Measurements from ENCODE around the gene SDS. TPM values are rescaled to one million over a fixed set of nuclear protein-coding genes. Genes with fewer than 3 reads are reported as not detected.

Gene SDS
- total and polyA plus RNA-seq, 2 of the 13 experiments (the other 11 are each of a cell fraction or from before 2014, with no cell fraction given) = not detected

Other genes with a start within 250 kb of the SDS start
- gene DDX54, start 218.4 kb downstream of the SDS start, total RNA-seq (2016; rRNA removed; fragmentation: Illumina TruSeq; extraction: Trizol) = 45.1 and 59.7 TPM in 2 replicates
- gene DDX54, start 218.4 kb downstream of the SDS start, polyA plus RNA-seq (2011; rRNA removed) = 51.3 and 61.1 TPM in 2 replicates
- 28.1 and 28.9 TPM in 2 replicates for gene RITA1, start 218.2 kb downstream of the SDS start, total RNA-seq (2016; rRNA removed; fragmentation: Illumina TruSeq; extraction: Trizol)
- 12.4 and 14.3 TPM in 2 replicates for gene RITA1, start 218.2 kb downstream of the SDS start, polyA plus RNA-seq (2011; rRNA removed)
- gene TPCN1, start 182.4 kb downstream of the SDS start, total RNA-seq (2016; rRNA removed; fragmentation: Illumina TruSeq; extraction: Trizol) = 3.8 and 8.0 TPM in 2 replicates
- 26.8 and 33.5 TPM in 2 replicates for gene TPCN1, start 182.4 kb downstream of the SDS start, polyA plus RNA-seq (2011; rRNA removed)
- 3.3 and 6.8 TPM in 2 replicates for gene SLC8B1, start 68.8 kb downstream of the SDS start, total RNA-seq (2016; rRNA removed; fragmentation: Illumina TruSeq; extraction: Trizol)
- 8.0 and 10.8 TPM in 2 replicates for gene SLC8B1, start 68.8 kb downstream of the SDS start, polyA plus RNA-seq (2011; rRNA removed)
- 5.5 and 8.5 TPM in 2 replicates for gene PLBD2, start 45.3 kb downstream of the SDS start, total RNA-seq (2016; rRNA removed; fragmentation: Illumina TruSeq; extraction: Trizol)
- 6.7 and 9.2 TPM in 2 replicates for gene PLBD2, start 45.3 kb downstream of the SDS start, polyA plus RNA-seq (2011; rRNA removed)
- gene SDSL, start 18.5 kb upstream of the SDS start, total RNA-seq (2016; rRNA removed; fragmentation: Illumina TruSeq; extraction: Trizol) = 1.2 and 1.3 TPM in 2 replicates
- 1.7 and 2.9 TPM in 2 replicates for gene SDSL, start 18.5 kb upstream of the SDS start, polyA plus RNA-seq (2011; rRNA removed)
- gene LHX5, start 68.0 kb upstream of the SDS start, total RNA-seq (2016; rRNA removed; fragmentation: Illumina TruSeq; extraction: Trizol) = not detected in 2 replicates
- gene LHX5, start 68.0 kb upstream of the SDS start, polyA plus RNA-seq (2011; rRNA removed) = 0.01 TPM in 1 of 2 replicates, not detected in the other